HUES48 (cell line): ENCODE results near the gene RPS27L.

Experiments
- H3K27ac ChIP-seq: one replicate; pipeline ENCODE4 v1.7.0; 2013; ENCODE audit warnings: low read depth, low read length, inconsistent platforms
- H3K27me3 ChIP-seq: 2 replicates; pipeline ENCODE4 v1.6.1; 2013; ENCODE audit warnings: mild to moderate bottlenecking, low read length; ENCODE audit not compliant: control insufficient read depth, insufficient read depth
- H3K36me3 ChIP-seq: 2 replicates; pipeline ENCODE4 v1.6.1; 2013; ENCODE audit warnings: low read length; ENCODE audit not compliant: control insufficient read depth, insufficient read depth
- H3K4me1 ChIP-seq: 2 replicates; pipeline ENCODE4 v1.6.1; 2013; ENCODE audit warnings: mild to moderate bottlenecking, low read length; ENCODE audit not compliant: control insufficient read depth, insufficient read depth
- H3K4me3 ChIP-seq: 2 replicates; pipeline ENCODE4 v1.5.1; 2013; ENCODE audit warnings: mild to moderate bottlenecking, low read depth, low read length
- H3K9ac ChIP-seq: 2 replicates; pipeline ENCODE4 v1.6.1; 2013; ENCODE audit warnings: mild to moderate bottlenecking, low read depth, low read length, moderate library complexity
- H3K9me3 ChIP-seq: 2 replicates; pipeline ENCODE4 v1.6.1; 2013; ENCODE audit warnings: low read length; ENCODE audit not compliant: control insufficient read depth, insufficient read depth

Gene RPS27L

DNA sequence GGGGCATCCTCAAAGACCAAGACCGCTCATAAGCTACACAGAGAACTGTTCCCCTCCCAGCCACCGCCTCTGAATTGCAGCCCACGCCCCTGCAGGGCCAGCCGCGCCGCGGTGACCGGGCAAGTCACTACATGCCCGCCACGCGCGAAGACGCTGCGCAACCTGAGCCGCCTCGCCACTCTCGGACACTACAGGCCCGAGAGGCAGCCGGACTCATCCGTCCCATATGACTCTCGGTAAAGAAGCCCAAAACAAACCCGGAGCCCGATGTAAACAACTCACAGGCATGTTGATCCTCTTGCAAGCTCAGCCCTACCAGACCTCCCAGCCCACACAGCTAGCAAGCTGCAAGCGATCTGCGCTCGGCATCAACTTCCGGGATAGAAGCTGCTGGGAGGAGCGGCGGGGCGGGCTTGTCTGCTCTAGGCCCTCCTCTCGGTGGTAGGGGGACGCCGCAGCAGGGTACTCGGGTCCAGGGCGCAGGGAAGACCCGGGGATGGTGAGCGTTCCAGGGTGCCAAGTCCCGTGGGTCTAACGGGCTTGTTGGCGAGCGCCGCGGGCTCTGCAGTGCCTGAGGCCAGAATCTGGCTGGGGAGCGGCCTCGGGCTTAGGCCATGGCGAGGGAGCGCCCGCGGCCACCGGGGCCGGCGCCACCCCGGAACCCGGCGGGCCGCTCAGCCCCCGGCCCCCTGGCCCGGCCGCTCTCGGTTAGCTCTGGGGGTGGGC is at the start of gene RPS27L:
TSS of gene RPS27L (minus strand) at position 360 of the 726 bp plus-strand sequence. CDS start at position 288, 72 bp downstream.
- H3K27ac ChIP-seq: peak within 1 kb of the TSS; percentile 94
- H3K4me1 ChIP-seq: no peaks in the 10 kb centered on the region
- peak within 1 kb of the TSS; percentile 93 for H3K4me3 ChIP-seq
- H3K9me3 ChIP-seq: no peaks in the 10 kb centered on the region
- H3K9ac ChIP-seq: peak within 1 kb of the TSS; percentile 87
- no peaks in the 10 kb centered on the region for H3K27me3 ChIP-seq
- H3K36me3 ChIP-seq: peaks cover 26% of the 10 kb centered on the region

DNA sequence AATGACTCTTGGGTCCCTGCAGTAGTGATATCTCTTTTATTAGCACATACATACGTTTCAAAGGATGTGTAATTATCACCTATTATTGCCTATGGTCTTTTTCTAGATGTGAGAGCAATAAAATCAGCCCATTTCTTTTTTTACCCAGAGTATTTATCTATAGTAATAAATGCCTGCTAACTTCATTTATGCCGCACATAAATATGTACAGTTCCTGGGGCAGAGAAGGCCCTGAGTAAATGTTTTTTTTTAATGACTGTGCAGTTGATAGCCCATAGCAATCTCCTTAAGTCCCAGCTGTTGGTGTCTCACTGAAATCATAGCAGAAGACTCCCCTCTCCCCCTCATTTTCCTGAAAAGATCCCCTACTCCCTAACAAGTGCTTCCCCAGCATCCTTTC is 48.8 kb upstream of the RPS27L start:
- Histone ChIP-seq H3K4me1 (peaks cover 19% of the 10 kb centered on the region), H3K27me3 (no peaks in the 10 kb centered on the region), H3K27ac (no peak overlapping the region), H3K36me3 (no peaks in the 10 kb centered on the region), H3K4me3 (no peak overlapping the region), H3K9me3 (no peaks in the 10 kb centered on the region), H3K9ac (no peak overlapping the region)

DNA sequence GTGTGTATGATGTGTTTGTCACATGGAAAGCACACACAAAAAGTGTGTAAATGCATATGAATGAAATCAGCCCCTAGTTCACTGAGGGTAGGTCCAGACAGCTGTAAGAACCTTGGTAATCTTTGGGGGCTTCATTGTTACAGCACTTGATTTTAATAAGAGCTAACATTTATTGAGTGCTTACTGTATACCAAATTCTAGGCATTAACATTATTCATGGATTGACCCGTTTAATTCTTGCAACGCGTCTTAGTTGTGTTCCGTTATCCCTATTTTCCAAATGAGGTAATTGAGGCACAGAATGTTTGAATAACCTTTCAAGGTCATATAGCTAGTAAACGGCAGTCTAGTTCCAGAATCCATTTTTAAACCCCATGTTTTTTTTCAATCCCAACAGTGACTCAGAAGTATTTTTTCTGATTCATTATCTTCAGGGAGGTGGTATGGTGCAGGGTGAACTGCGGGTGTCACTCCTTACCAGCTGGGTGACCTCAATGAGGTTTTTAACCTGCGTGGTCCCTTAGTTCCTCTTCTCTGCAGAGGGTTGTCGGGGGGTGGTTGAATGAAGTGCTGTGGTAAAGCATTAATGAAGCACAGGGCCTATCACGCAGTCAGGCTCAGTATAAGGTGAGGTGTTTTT is 46.3 kb upstream of the RPS27L start:
- H3K36me3 ChIP-seq: no peaks in the 10 kb centered on the region
- no peaks in the 10 kb centered on the region for H3K27me3 ChIP-seq
- H3K4me1 ChIP-seq: peaks cover 14% of the 10 kb centered on the region
- H3K9me3 ChIP-seq: no peaks in the 10 kb centered on the region
- no peak overlapping the region for H3K4me3 ChIP-seq
- no peak overlapping the region for H3K9ac ChIP-seq
- H3K27ac ChIP-seq: no peak overlapping the region

DNA sequence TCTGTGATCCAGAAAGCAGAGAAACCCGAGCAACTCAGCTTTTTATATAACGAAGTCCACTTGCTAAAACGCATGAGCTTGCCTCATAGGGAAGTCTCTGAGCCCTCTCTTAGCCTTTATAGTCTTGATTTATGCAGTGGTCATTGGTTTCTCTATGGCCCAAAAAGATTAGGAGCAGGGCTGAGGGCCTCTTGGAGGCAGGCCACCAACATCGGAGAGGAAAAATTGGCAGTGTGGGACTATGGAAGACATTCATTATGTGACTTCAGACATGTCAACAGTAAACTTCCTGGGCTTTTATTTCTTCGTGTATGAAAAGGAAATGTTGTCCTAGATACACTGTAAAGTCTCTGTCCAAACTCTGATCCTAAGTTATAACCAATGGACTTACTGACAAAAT is 45.6 kb upstream of the RPS27L start:
- Histone ChIP-seq H3K36me3 (no peaks in the 10 kb centered on the region), H3K27me3 (no peaks in the 10 kb centered on the region), H3K4me1 (peaks cover 21% of the 10 kb centered on the region), H3K4me3 (no peak overlapping the region), H3K9ac (no peak overlapping the region), H3K9me3 (no peaks in the 10 kb centered on the region), H3K27ac (no peak overlapping the region)

DNA sequence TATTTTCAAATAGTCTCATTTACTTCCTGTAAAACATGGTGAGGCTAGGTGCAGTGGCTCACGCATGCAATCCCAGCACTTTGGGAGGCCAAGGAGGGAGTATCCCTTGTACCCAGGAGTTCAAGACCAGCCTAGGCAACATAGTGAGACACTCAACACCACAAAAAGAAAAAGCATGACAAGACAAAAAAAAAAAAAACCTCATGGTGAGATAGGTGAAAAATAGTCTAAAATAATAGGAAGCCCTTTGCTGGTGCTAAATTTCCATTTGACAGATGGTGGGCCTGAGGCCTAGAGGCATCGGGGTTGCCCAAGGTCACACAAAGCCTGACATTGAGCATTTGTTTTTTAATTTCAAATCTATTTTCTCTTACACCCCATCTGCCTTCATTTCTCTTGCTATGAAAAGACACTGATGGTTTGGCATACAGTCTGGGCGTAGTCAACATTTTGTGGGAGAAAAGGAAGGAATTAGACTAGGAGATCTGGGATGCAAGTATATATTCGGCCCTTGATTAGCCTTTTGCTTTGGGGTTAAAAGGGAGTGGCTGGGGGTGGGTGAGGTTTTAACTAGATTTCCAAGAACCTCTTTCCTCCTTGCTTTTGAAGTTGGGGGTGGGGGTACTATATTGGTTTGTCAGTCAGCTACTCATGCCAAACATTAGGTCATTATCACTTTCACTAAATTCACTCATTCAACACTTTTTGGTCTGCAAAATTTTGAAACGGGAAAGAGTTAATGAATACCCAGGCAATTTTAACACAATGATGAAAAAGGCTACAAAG is 43.4 kb upstream of the RPS27L start:
- no peaks in the 10 kb centered on the region for H3K9me3 ChIP-seq
- H3K9ac ChIP-seq: no peak overlapping the region
- H3K36me3 ChIP-seq: no peaks in the 10 kb centered on the region
- H3K4me1 ChIP-seq: peaks cover 42% of the 10 kb centered on the region
- no peak overlapping the region for H3K27ac ChIP-seq
- H3K27me3 ChIP-seq: no peaks in the 10 kb centered on the region
- no peak overlapping the region for H3K4me3 ChIP-seq

DNA sequence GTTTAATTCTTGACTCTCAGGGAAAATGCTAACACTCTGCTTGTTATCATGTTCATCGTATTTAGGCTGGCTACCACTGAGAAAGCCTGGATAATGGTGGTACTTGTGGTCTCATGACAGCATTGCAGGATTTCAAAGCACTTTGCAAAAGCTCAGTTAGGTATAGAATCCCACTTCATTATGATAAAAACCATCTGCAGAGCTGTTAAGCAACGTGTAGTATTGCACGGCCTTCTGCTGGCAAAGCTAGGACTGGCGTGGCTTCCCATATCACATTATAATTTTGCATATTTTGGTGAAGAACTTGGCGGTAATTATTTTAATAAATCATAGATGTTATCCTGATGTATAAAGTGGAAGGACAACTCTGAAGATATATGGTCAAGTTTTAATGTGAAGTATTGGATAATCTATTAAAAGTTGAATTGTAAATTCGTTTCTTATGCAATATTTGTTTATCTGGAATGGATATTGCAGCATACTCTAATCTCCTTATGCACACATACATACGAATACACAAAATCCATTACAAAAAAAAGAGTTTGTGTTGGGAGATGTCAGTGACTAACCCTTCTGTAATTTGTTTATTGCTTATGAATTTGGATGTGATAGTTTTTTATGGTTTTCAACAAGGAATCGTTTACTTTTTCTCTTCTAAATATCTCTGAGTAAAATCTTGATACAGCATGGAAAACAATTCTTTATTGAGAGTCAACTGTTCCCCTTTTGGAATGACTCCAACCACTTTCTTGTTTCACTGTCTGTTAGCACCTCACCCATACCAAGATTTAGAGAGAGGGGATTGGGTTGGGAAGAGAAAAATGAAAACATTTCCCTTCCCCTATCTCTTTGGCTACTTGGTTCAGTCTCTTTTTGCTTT is 41.3 kb upstream of the RPS27L start:
- Histone ChIP-seq H3K9me3 (no peaks in the 10 kb centered on the region), H3K27me3 (no peaks in the 10 kb centered on the region), H3K36me3 (no peaks in the 10 kb centered on the region)

DNA sequence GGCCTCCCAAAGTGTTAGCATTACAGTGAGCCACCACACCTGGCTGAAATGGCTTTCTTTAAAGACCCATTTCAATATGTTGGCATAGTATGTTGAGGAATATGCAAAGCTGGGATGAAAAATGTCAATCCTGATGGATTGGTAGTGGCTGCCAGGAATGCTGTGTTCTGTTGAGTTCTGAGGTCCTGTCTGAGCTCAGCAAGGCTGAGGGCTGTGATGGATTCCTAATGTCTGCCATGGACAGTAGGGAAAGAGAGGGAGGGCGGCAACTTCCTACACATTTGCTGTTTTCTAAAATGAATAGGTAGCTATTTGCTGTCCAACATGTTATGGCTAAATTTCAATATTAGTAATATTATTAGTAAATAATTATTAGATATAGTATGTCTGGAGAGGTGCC is 40.3 kb upstream of the RPS27L start:
- Histone ChIP-seq H3K27me3 (no peaks in the 10 kb centered on the region), H3K4me3 (no peak overlapping the region), H3K36me3 (no peaks in the 10 kb centered on the region), H3K4me1 (peaks cover 53% of the 10 kb centered on the region), H3K27ac (peak overlapping the region; percentile 22), H3K9ac (no peak overlapping the region), H3K9me3 (no peaks in the 10 kb centered on the region)

More for the DNA sequence above, 41.3 kb upstream of the RPS27L start:
- Histone ChIP-seq H3K9ac (no peak overlapping the region), H3K4me1 (peaks cover 53% of the 10 kb centered on the region), H3K4me3 (no peak overlapping the region), H3K27ac (no peak overlapping the region)

DNA sequence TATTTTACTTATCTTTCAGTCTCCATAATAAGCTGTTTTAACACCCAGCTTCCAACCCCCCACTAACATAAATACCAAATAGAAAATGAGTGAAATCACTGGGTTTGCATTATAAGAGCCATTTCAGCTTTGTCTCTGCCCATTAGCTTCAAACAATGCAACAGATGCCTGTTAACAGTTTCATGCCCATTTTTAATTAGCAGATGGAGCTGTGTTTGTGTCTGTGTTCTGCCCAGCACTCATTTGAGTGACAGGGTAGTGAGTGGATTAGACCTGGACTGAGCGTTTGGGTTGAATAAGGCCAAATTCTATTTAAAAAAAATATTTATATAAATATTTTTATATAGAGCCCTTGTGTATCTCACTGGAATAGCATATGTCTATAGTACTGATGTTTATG is 39.6 kb upstream of the RPS27L start:
- Histone ChIP-seq H3K27ac (no peak overlapping the region), H3K36me3 (no peaks in the 10 kb centered on the region), H3K9me3 (no peaks in the 10 kb centered on the region), H3K27me3 (no peaks in the 10 kb centered on the region), H3K9ac (no peak overlapping the region), H3K4me1 (peaks cover 56% of the 10 kb centered on the region), H3K4me3 (no peak overlapping the region)

DNA sequence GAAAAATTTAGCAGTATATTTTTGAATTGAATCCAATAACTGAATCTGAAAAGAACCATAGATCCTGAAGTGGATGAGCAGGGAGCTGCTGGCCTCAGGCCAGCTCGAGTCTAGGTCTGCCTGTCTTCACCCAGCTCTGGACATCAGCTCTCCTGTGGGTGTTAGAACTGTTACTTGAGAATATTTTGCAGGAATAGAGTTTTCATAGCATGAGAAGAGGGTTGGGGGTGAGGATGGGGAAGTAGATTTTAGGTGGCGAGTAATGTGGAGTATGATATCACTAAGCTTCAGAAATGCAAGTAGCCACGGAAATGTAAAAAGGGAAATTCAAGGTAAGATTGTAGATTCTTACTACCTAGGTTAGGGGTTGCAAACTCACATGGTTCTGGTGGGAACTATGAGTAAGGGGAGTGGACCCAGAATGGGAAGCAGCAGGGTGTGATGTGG is 38.3 kb upstream of the RPS27L start:
- H3K4me1 ChIP-seq: peaks cover 62% of the 10 kb centered on the region
- H3K4me3 ChIP-seq: no peak overlapping the region
- H3K27ac ChIP-seq: no peak overlapping the region
- H3K36me3 ChIP-seq: no peaks in the 10 kb centered on the region
- H3K9me3 ChIP-seq: no peaks in the 10 kb centered on the region
- no peaks in the 10 kb centered on the region for H3K27me3 ChIP-seq
- H3K9ac ChIP-seq: no peak overlapping the region

DNA sequence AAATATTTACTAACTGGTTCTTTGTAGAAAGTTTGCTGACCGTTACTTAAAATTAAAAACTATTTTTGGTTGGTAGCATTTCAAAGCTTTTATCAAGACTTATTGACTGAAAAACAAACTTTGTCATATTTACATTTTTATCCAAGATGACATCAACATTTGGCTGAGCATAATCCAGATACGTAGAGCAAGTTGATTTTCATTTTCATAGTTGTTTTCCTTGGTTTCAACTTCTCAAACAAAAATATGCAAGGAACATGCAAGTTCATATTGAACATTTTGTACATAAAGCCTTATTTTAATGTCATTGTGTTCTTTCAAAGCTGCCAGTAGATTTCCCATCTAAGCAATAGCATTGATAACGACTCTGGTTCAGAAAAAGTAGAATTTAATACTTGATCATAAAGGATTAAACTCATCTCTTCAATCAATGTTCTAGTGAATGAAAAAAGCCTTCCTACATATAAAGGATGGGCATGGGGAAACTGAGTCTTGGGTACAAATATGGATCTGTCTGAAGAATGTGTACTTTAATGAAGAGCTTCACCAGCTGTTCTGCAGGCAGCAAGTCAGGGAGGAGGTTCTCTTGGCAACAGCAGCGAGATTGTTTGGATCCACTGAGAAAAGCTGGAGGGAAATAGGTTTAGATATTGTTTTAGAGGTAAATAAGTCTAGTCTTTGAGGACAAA is 37.7 kb upstream of the RPS27L start:
- no peak overlapping the region for H3K9ac ChIP-seq
- H3K9me3 ChIP-seq: no peaks in the 10 kb centered on the region
- H3K27me3 ChIP-seq: no peaks in the 10 kb centered on the region
- peaks cover 66% of the 10 kb centered on the region for H3K4me1 ChIP-seq
- H3K4me3 ChIP-seq: no peak overlapping the region
- no peaks in the 10 kb centered on the region for H3K36me3 ChIP-seq
- H3K27ac ChIP-seq: no peak overlapping the region
